NCI-H526 (cell line): ENCODE results near the gene SMARCA4.
"Not testable (repeated sequence)": the region's sequence is repeated elsewhere in the genome, so short reads cannot be mapped to it uniquely, and the experiment has no call there.

Experiments
- DNase-seq, 2 experiments: peaks; one replicate each; lab custom pipeline; 2025; lab: John Stamatoyannopoulos, UW

The SMARCA4 gene

GRCh38 chr19:10929402-10929794 is 31.4 kb upstream of the SMARCA4 start:
- DNase-seq: no peak

- no peak for DNase-seq
Observed at GRCh38 chr19:10935371-10936059, 25.3 kb upstream of the SMARCA4 start.

GRCh38 chr19:10936661-10937084 is 24.2 kb upstream of the SMARCA4 start:
- peak; percentile 38 to 77 for DNase-seq

- DNase-seq: not testable (repeated sequence)
Observed at GRCh38 chr19:10941649-10942048, 19.2 kb upstream of the SMARCA4 start.

GRCh38 chr19:10943412-10943811 is 17.4 kb upstream of the SMARCA4 start:
- DNase-seq: not testable (repeated sequence)

GRCh38 chr19:10945264-10945663 is 15.6 kb upstream of the SMARCA4 start:
- no peak for DNase-seq

GRCh38 chr19:10946958-10947657 is 13.7 kb upstream of the SMARCA4 start:
- no peak for DNase-seq

- DNase-seq: peak; percentile 56 to 81
Observed at GRCh38 chr19:10952809-10953208, 8.0 kb upstream of the SMARCA4 start.

GRCh38 chr19:10959277-10959968 is 1.4 kb upstream of the SMARCA4 start:
- not testable (repeated sequence) for DNase-seq

- peak in 1 of 2 experiments; percentile 44 for DNase-seq
Observed at GRCh38 chr19:10961073-10961860, 437 bp downstream of the SMARCA4 start.

- no peak for DNase-seq
Observed at GRCh38 chr19:10962863-10963262, 2.0 kb downstream of the SMARCA4 start.

- DNase-seq: no peak
Observed at GRCh38 chr19:10963865-10964264, 3.0 kb downstream of the SMARCA4 start.

- DNase-seq: no peak
Observed at GRCh38 chr19:10964903-10965302, 4.1 kb downstream of the SMARCA4 start.

GRCh38 chr19:10965398-10965797 is 4.6 kb downstream of the SMARCA4 start:
- no peak for DNase-seq

- peak in 1 of 2 experiments; percentile 11 for DNase-seq
Observed at GRCh38 chr19:10966809-10967208, 6.0 kb downstream of the SMARCA4 start.

GRCh38 chr19:10968527-10969135 is 7.8 kb downstream of the SMARCA4 start:
- peak in 1 of 2 experiments; percentile 24 for DNase-seq

- DNase-seq: no peak
Observed at GRCh38 chr19:10971107-10971726, 10.4 kb downstream of the SMARCA4 start.

GRCh38 chr19:10975374-10976130 is 14.7 kb downstream of the SMARCA4 start:
- no peak for DNase-seq

- no peak for DNase-seq
Observed at GRCh38 chr19:10976131-10976892, 15.5 kb downstream of the SMARCA4 start.

- DNase-seq: no peak
Observed at GRCh38 chr19:10977742-10978092, 16.9 kb downstream of the SMARCA4 start.
